Neural progenitor cell (in vitro differentiated cells): ENCODE data around the gene LRRN1. TPM values are rescaled to one million over a fixed set of nuclear protein-coding genes. Genes with fewer than 3 reads are reported as not detected.

Experiments
- DNase-seq: peaks from one replicate; pipeline ENCODE4 v3.0.0-alpha.2; 2016; ENCODE audit warnings: low spot score
- H2AFZ ChIP-seq: fragments of 200-600 bp; sonication (generic); replicated peaks from 2 replicates; pipeline ENCODE4 v1.6.1; 2016; ENCODE audit warnings: antibody characterized with exemption
- H3F3A ChIP-seq: fragments of 200-600 bp; sonication (generic); 2 replicates; pipeline ENCODE4 v1.6.1; 2016; ENCODE audit warnings: antibody characterized with exemption, low read depth
- H3K27ac ChIP-seq: fragments of 200-600 bp; sonication (generic); 2 replicates; pipeline ENCODE4 v1.5.1; 2016; ENCODE audit warnings: mild to moderate bottlenecking
- H3K27me3 ChIP-seq: fragments of 200-600 bp; sonication (generic); 2 replicates; pipeline ENCODE4 v1.6.1; 2016; ENCODE audit warnings: mild to moderate bottlenecking, moderate library complexity
- H3K36me3 ChIP-seq: fragments of 200-600 bp; sonication (generic); 2 replicates; pipeline ENCODE4 v1.5.1; 2016
- H3K4me1 ChIP-seq: fragments of 200-600 bp; sonication (generic); 2 replicates; pipeline ENCODE4 v1.6.1; 2016; ENCODE audit warnings: mixed run types
- H3K4me2 ChIP-seq: fragments of 200-600 bp; sonication (generic); 2 replicates; pipeline ENCODE4 v1.6.1; 2016
- H3K4me3 ChIP-seq: fragments of 200-600 bp; sonication (generic); 2 replicates; pipeline ENCODE4 v1.5.1; 2016
- H3K79me2 ChIP-seq: fragments of 200-600 bp; sonication (generic); 2 replicates; pipeline ENCODE4 v1.6.1; 2016; ENCODE audit warnings: low read depth
- H3K9ac ChIP-seq: fragments of 200-600 bp; sonication (generic); 2 replicates; pipeline ENCODE4 v1.6.1; 2016
- H3K9me3 ChIP-seq: fragments of 200-600 bp; sonication (generic); 2 replicates; pipeline ENCODE4 v1.5.1; 2016; ENCODE audit warnings: low read depth
- H4K20me1 ChIP-seq: fragments of 200-600 bp; sonication (generic); 2 replicates; pipeline ENCODE4 v1.6.1; 2016; ENCODE audit warnings: low read depth
- H3K27ac Mint-ChIP-seq: 3 replicates; pipeline ENCODE4 v1.8.0; 2021; ENCODE audit warnings: mixed read lengths
- H3K27me3 Mint-ChIP-seq: 2 replicates; pipeline ENCODE4 v1.8.0; 2022; ENCODE audit warnings: low read depth, mild to moderate bottlenecking, inconsistent platforms, moderate library complexity, mixed read lengths; ENCODE audit not compliant: insufficient read depth
- H3K36me3 Mint-ChIP-seq: 3 replicates; pipeline ENCODE4 v1.8.0; 2021; ENCODE audit warnings: mixed read lengths
- H3K4me1 Mint-ChIP-seq: 3 replicates; pipeline ENCODE4 v1.8.0; 2021; ENCODE audit warnings: mixed read lengths
- H3K4me3 Mint-ChIP-seq: 3 replicates; pipeline ENCODE4 v1.8.0; 2021; ENCODE audit warnings: mild to moderate bottlenecking, moderate library complexity, mixed read lengths
- H3K9me3 Mint-ChIP-seq: 3 replicates; pipeline ENCODE4 v1.8.0; 2020; ENCODE audit warnings: mixed read lengths
- CTCF ChIP-seq: fragments of 200-600 bp; sonication (generic); IDR thresholded peaks from 2 replicates; pipeline ENCODE4 v1.5.1; 2017; ENCODE audit warnings: antibody characterized with exemption, mild to moderate bottlenecking
- EZH2 ChIP-seq: fragments of 200-600 bp; sonication (generic); IDR thresholded peaks from 2 replicates; pipeline ENCODE4 v1.6.1; 2017; ENCODE audit warnings: antibody characterized with exemption, mild to moderate bottlenecking, moderate library complexity
- EZH2phosphoT487 ChIP-seq: fragments of 200-600 bp; sonication (generic); IDR thresholded peaks from 2 replicates; pipeline ENCODE4 v1.6.1; 2017; ENCODE audit warnings: antibody characterized with exemption
- total RNA-seq: library from RNA; depleted of rRNA; stranded (reverse); fragments of >200 nt; gene quantifications from 2 replicates; pipeline ENCODE4 v1.2.3, GENCODE V29; 2015; ENCODE audit warnings: low replicate concordance

Gene LRRN1
- total RNA-seq, 1 donor from 2014 or later, result 57.9 TPM

- no peak overlapping the region for H3K4me3 Mint-ChIP-seq
- Histone ChIP-seq H3K4me3 (no peak overlapping the region), H3F3A (peaks cover 10% of the 10 kb centered on the region), H3K27me3 (no peaks in the 10 kb centered on the region), H3K27ac (no peak overlapping the region), H2AFZ (no peak overlapping the region), H4K20me1 (peaks cover 21% of the 10 kb centered on the region), H3K9me3 (no peaks in the 10 kb centered on the region), H3K4me1 (peaks cover 49% of the 10 kb centered on the region), H3K36me3 (peaks cover 5% of the 10 kb centered on the region), H3K4me2 (no peak overlapping the region), H3K79me2 (peaks cover 24% of the 10 kb centered on the region), H3K9ac (no peak overlapping the region)
- peaks cover 39% of the 10 kb centered on the region for H3K4me1 Mint-ChIP-seq
- H3K27me3 Mint-ChIP-seq, result peaks cover 2% of the 10 kb centered on the region
- no peak for DNase-seq
- H3K36me3 Mint-ChIP-seq, result peaks cover 34% of the 10 kb centered on the region
- TF ChIP-seq EZH2 (no peak), EZH2phosphoT487 (no peak), CTCF (no peak)
- peak overlapping the region; percentile 58 for H3K27ac Mint-ChIP-seq
- H3K9me3 Mint-ChIP-seq, result peaks cover 11% of the 10 kb centered on the region
These were observed 49.7 kb downstream of the LRRN1 start for GRCh38 chr3:3848923-3849275.

GRCh38 chr3:3851621-3852323 is 52.5 kb downstream of the LRRN1 start:
- Histone ChIP-seq H3K36me3 (no peaks in the 10 kb centered on the region), H3K4me2 (no peak overlapping the region), H3K4me3 (no peak overlapping the region), H3F3A (peaks cover 10% of the 10 kb centered on the region), H3K27ac (no peak overlapping the region), H3K79me2 (peaks cover 9% of the 10 kb centered on the region), H2AFZ (no peak overlapping the region), H4K20me1 (peaks cover 21% of the 10 kb centered on the region), H3K9me3 (no peaks in the 10 kb centered on the region), H3K9ac (no peak overlapping the region), H3K27me3 (no peaks in the 10 kb centered on the region), H3K4me1 (peaks cover 60% of the 10 kb centered on the region)
- no peak for TF ChIP-seq EZH2phosphoT487
- no peak for TF ChIP-seq CTCF
- TF ChIP-seq EZH2, result no peak
- Mint-ChIP-seq H3K36me3 (peaks cover 11% of the 10 kb centered on the region), H3K4me3 (no peak overlapping the region), H3K27ac (peak overlapping the region; percentile 43), H3K27me3 (no peaks in the 10 kb centered on the region), H3K4me1 (peaks cover 47% of the 10 kb centered on the region), H3K9me3 (no peaks in the 10 kb centered on the region)
- DNase-seq, result peak; percentile 4

- H3K4me3 Mint-ChIP-seq, result no peak overlapping the region
These were observed 54.3 kb downstream of the LRRN1 start for GRCh38 chr3:3853544-3853943.

More at GRCh38 chr3:3853544-3853943, 54.3 kb downstream of the LRRN1 start:
- Mint-ChIP-seq H3K36me3 (peaks cover 10% of the 10 kb centered on the region), H3K27ac (no peak overlapping the region), H3K27me3 (no peaks in the 10 kb centered on the region), H3K9me3 (no peaks in the 10 kb centered on the region), H3K4me1 (peaks cover 41% of the 10 kb centered on the region)
- H3K27ac ChIP-seq, result peak overlapping the region; percentile 47
- H3K4me1 ChIP-seq, result peaks cover 53% of the 10 kb centered on the region
- no peaks in the 10 kb centered on the region for H3K36me3 ChIP-seq
- H3K9ac ChIP-seq, result no peak overlapping the region
- no peaks in the 10 kb centered on the region for H3K9me3 ChIP-seq
- H3F3A ChIP-seq, result peaks cover 10% of the 10 kb centered on the region
- no peaks in the 10 kb centered on the region for H3K27me3 ChIP-seq
- TF ChIP-seq EZH2 (no peak), CTCF (no peak), EZH2phosphoT487 (no peak)
- no peak for DNase-seq
- peaks cover 12% of the 10 kb centered on the region for H4K20me1 ChIP-seq
- H2AFZ ChIP-seq, result no peak overlapping the region
- H3K4me3 ChIP-seq, result no peak overlapping the region
- peak overlapping the region; percentile 58 for H3K4me2 ChIP-seq
- H3K79me2 ChIP-seq, result peaks cover 4% of the 10 kb centered on the region
